Measurements from ENCODE around the gene CARNS1.

GRCh38 chr11:67397986-67398660, 17.4 kb upstream of the CARNS1 start:
- no peak for TF ChIP-seq CTCF (IDR thresholded peaks at IDR 0.05)
- TF ChIP-seq POLR2AphosphoS5 (IDR thresholded peaks at IDR 0.05; ENCODE audit: insufficient read depth in 1 of 2, low read depth in 1 of 2): no peak
